Mesenchymal stem cell (in vitro differentiated cells and primary cell): ENCODE measurements around the gene SCN4A.

Experiments
- DNase-seq: peaks from one replicate; pipeline ENCODE4 v3.0.0-alpha.2; 2013
- H2AFZ ChIP-seq: one replicate; pipeline ENCODE4 v1.6.1; 2013; ENCODE audit warnings: low read depth, mild to moderate bottlenecking, control low read depth, inconsistent platforms, low read length, moderate library complexity
- H2AK5ac ChIP-seq: 2 replicates; pipeline ENCODE4 v1.6.1; 2013; ENCODE audit warnings: low read length, moderate library complexity, mild to moderate bottlenecking, inconsistent platforms; ENCODE audit not compliant: severe bottlenecking
- H2BK120ac ChIP-seq: one replicate; pipeline ENCODE4 v1.6.1; 2013; ENCODE audit warnings: low read depth, mild to moderate bottlenecking, inconsistent platforms, low read length, moderate library complexity
- H2BK12ac ChIP-seq, 2 experiments: one replicate each; pipeline ENCODE4 v1.6.1; 2013; ENCODE audit warnings: inconsistent platforms in 2 of 2, low read length in 2 of 2, mild to moderate bottlenecking in 2 of 2, moderate library complexity in 2 of 2, control low read depth in 1 of 2
- H2BK15ac ChIP-seq: one replicate; pipeline ENCODE4 v1.6.1; 2013; ENCODE audit warnings: mild to moderate bottlenecking, low read depth, inconsistent platforms; ENCODE audit not compliant: poor library complexity, severe bottlenecking
- H2BK5ac ChIP-seq: 2 replicates; pipeline ENCODE4 v1.6.1; 2013; ENCODE audit warnings: low read depth, mild to moderate bottlenecking, low read length, control low read depth, inconsistent platforms; ENCODE audit not compliant: poor library complexity, severe bottlenecking
- H3K14ac ChIP-seq, 2 experiments: one replicate each; pipeline ENCODE4 v1.6.1; 2013; ENCODE audit warnings: inconsistent platforms in 2 of 2, low read length in 2 of 2, control low read depth in 1 of 2, mild to moderate bottlenecking in 1 of 2, moderate library complexity in 1 of 2
- H3K18ac ChIP-seq, 2 experiments: one replicate each; pipeline ENCODE4 v1.6.1; 2013; ENCODE audit warnings: inconsistent platforms in 2 of 2, low read length in 2 of 2, control low read depth in 1 of 2, low read depth in 1 of 2, mild to moderate bottlenecking in 1 of 2
- H3K23ac ChIP-seq, 2 experiments: one replicate each; pipeline ENCODE4 v1.6.1; 2013; ENCODE audit warnings: inconsistent platforms in 2 of 2, low read length in 2 of 2, mild to moderate bottlenecking in 2 of 2, moderate library complexity in 2 of 2, control low read depth in 1 of 2
- H3K27ac ChIP-seq: 2 replicates; pipeline ENCODE4 v1.5.1; 2013; ENCODE audit warnings: mild to moderate bottlenecking, moderate library complexity, low read length, control low read depth, inconsistent platforms; ENCODE audit not compliant: poor library complexity, severe bottlenecking
- H3K27me3 ChIP-seq, 2 experiments: 2 replicates each; pipeline versions ENCODE4 v1.6.1 to v1.7.0; 2013; ENCODE audit warnings: low read length in 2 of 2, mild to moderate bottlenecking in 2 of 2, moderate library complexity in 2 of 2, control low read depth in 1 of 2, inconsistent platforms in 1 of 2; ENCODE audit not compliant: control insufficient read depth in 1 of 2, insufficient read depth in 1 of 2
- H3K36me3 ChIP-seq, 2 experiments: 2 replicates each; pipeline versions ENCODE4 v1.6.1 to v1.7.0; 2013; ENCODE audit warnings: low read length in 2 of 2, control low read depth in 1 of 2, inconsistent platforms in 1 of 2, low read depth in 1 of 2, mild to moderate bottlenecking in 1 of 2; ENCODE audit not compliant: insufficient read depth in 2 of 2, control insufficient read depth in 1 of 2
- H3K4ac ChIP-seq, 2 experiments: one replicate each; pipeline ENCODE4 v1.6.1; 2013; ENCODE audit warnings: inconsistent platforms in 2 of 2, low read length in 2 of 2, mild to moderate bottlenecking in 2 of 2, moderate library complexity in 2 of 2, control low read depth in 1 of 2, low read depth in 1 of 2
- H3K4me1 ChIP-seq: 2 replicates; pipeline ENCODE4 v1.6.1; 2013; ENCODE audit warnings: low read depth, low read length, control low read depth; ENCODE audit not compliant: control insufficient read depth, insufficient read depth
- H3K4me2 ChIP-seq: 2 replicates; pipeline ENCODE4 v1.6.1; 2013; ENCODE audit warnings: low read length, mild to moderate bottlenecking, inconsistent platforms; ENCODE audit not compliant: poor library complexity, severe bottlenecking
- H3K4me3 ChIP-seq, 2 experiments: 2 replicates each; pipeline versions ENCODE4 v1.5.1 to v1.7.0; 2013; ENCODE audit warnings: low read length in 2 of 2, mild to moderate bottlenecking in 2 of 2, control low read depth in 1 of 2, low read depth in 1 of 2; ENCODE audit not compliant: insufficient read depth in 1 of 2
- H3K79me1 ChIP-seq: replicated peaks from 2 replicates; pipeline ENCODE4 v1.6.1; 2013; ENCODE audit warnings: mild to moderate bottlenecking, control low read depth, low read length, inconsistent platforms; ENCODE audit not compliant: poor library complexity, severe bottlenecking
- H3K9ac ChIP-seq: 2 replicates; pipeline ENCODE4 v1.7.0; 2013; ENCODE audit warnings: mild to moderate bottlenecking, low read length, moderate library complexity
- H3K9me3 ChIP-seq: 2 replicates; pipeline ENCODE4 v1.7.0; 2013; ENCODE audit warnings: mild to moderate bottlenecking, low read length; ENCODE audit not compliant: control insufficient read depth
- H4K8ac ChIP-seq: one replicate; pipeline ENCODE4 v1.6.1; 2013; ENCODE audit warnings: inconsistent platforms, mild to moderate bottlenecking, low read length, moderate library complexity
- H4K91ac ChIP-seq: one replicate; pipeline ENCODE4 v1.6.1; 2013; ENCODE audit warnings: mild to moderate bottlenecking, low read length, inconsistent platforms
- WGBS: methylation state at CpG from one replicate; pipeline ENCODE4 v1.1.7; 2013; ENCODE audit warnings: mixed read lengths; 5-methylcytosine and 5-hydroxymethylcytosine counted together

The SCN4A gene

DNA sequence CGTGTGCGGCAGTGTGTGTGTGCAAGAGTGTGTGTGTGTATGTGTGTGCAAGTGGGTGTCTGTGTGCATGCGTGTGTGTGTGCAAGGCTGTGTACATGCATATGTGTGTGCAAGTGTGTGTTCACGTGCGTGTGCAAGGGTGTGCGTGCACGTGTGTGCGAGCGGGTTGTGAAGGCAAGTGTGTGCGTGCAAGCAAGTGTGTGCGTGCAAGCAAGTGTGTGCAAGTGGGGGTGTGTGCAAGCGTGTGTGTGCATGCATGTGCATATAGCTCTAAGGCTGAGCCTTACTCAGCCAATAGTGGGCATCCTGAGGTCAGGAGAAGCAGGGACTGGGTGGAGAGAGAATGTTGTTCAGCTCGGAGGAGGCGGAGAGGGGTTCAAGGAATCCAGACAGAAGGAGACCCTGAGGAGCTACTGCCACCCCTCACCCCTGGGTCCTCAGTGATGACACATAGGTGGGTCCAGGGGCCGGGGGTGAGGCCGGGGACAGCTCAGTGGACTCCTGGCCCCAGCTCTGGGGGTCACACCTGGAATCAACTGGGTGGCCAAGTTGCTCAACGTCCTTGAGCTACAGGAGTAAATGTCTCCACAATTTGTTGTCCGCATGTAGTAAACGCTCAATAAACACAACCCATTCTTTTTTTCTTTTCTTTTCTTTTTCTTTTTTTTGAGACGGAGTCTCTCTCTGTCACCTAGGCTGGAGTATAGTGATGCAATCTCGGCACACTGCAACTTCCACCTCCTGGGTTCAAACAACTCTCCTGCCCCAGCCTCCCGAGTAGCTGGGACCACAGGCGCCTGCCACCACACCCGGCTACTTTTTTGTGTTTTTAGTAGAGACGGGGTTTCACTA, 27.2 kb upstream of the SCN4A start:
- H3K4me3 ChIP-seq, result no peak overlapping the region
- no peaks in the 10 kb centered on the region for H3K79me1 ChIP-seq

DNA sequence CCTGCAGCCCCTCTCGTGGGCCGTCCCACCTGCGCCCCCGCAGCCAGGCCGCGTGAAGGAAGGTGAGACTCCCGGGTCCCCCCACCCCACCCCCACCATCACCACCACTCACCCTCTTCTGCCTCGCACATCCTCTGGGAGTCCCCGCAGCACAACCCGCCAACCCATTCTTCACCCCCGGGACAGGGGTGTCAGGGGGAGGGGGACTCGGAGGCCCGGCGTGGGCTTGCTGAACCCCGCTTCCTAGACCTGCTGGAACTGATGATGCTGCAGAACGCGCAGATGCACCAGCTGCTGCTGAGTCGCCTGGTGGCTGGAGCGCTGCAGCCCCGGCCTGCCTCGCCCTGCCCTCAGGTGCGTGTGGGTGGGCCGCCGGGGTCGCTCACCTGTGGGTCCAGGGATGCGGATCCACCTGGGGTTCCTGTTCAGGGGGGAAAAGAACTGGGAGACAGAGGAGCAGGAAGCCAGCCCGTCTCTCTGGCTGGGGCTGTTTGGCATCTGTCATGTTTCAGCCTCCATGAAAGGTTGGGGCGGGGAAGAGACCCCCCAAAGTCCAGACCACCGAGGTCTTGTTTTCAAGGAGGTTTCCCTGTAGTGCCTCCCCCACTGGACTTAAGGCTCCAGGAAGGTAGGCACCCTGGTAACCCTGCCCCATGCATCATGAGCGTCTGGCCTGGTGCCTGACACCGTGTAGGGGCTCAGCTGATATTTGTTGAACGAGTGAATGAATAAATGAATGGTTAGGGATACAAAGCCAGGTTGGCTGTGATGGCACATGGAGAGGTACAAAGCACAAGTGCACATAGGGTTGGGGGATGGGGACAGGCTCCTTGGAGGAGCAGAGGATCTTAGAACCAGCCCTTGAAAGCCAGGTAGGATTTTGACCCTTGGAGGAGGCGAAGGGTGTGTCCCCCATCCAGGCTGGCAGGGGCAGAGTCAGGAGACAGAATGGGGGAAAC, 26.3 kb upstream of the SCN4A start:
- 42% methylated on average over 27 of the region's 33 CpGs for WGBS
- peak overlapping the region; percentile 63 for H3K4me2 ChIP-seq
- H3K23ac ChIP-seq, result no peak overlapping the region
- peak overlapping the region; percentile 79 for H3K9ac ChIP-seq
- H3K27ac ChIP-seq, result no peak overlapping the region
- no peak overlapping the region for H2BK5ac ChIP-seq
- H3K27me3 ChIP-seq, result peaks cover 46 to 47% of the 10 kb centered on the region in 2 experiments
- DNase-seq, result no peak
- H3K9me3 ChIP-seq, result no peaks in the 10 kb centered on the region
- no peak overlapping the region for H2BK15ac ChIP-seq
- H3K79me1 ChIP-seq, result no peaks in the 10 kb centered on the region
- peak overlapping the region; percentile 57 for H4K8ac ChIP-seq
- H4K91ac ChIP-seq, result no peak overlapping the region
- H3K4me1 ChIP-seq, result peaks cover 12% of the 10 kb centered on the region
- H3K36me3 ChIP-seq, result no peaks in the 10 kb centered on the region
- H3K4me3 ChIP-seq, result peak overlapping the region; percentile 60 to 86
- no peak overlapping the region for H2AFZ ChIP-seq
- H3K14ac ChIP-seq, result no peak overlapping the region
- peak overlapping the region in 1 of 2 experiments; percentile 75 for H3K18ac ChIP-seq
- H2AK5ac ChIP-seq, result no peak overlapping the region
- H2BK120ac ChIP-seq, result no peak overlapping the region
- peak overlapping the region in 1 of 2 experiments; percentile 20 for H3K4ac ChIP-seq
- H2BK12ac ChIP-seq, result no peak overlapping the region

More for the DNA sequence above, 27.2 kb upstream of the SCN4A start:
- Histone ChIP-seq H3K4ac (no peak overlapping the region), H3K9ac (no peak overlapping the region), H3K23ac (no peak overlapping the region), H3K14ac (no peak overlapping the region), H2BK120ac (no peak overlapping the region), H3K27ac (no peak overlapping the region), H4K8ac (no peak overlapping the region), H2AK5ac (no peak overlapping the region), H2AFZ (no peak overlapping the region), H2BK5ac (no peak overlapping the region), H3K4me1 (peaks cover 12% of the 10 kb centered on the region), H2BK15ac (no peak overlapping the region), H3K18ac (no peak overlapping the region), H3K36me3 (no peaks in the 10 kb centered on the region), H2BK12ac (no peak overlapping the region), H3K4me2 (no peak overlapping the region), H3K9me3 (no peaks in the 10 kb centered on the region), H3K27me3 (peaks cover 38 to 46% of the 10 kb centered on the region in 2 experiments), H4K91ac (peak overlapping the region; percentile 46)
- DNase-seq, result no peak
- 87% methylated on average over 25 of the region's 25 CpGs for WGBS

DNA sequence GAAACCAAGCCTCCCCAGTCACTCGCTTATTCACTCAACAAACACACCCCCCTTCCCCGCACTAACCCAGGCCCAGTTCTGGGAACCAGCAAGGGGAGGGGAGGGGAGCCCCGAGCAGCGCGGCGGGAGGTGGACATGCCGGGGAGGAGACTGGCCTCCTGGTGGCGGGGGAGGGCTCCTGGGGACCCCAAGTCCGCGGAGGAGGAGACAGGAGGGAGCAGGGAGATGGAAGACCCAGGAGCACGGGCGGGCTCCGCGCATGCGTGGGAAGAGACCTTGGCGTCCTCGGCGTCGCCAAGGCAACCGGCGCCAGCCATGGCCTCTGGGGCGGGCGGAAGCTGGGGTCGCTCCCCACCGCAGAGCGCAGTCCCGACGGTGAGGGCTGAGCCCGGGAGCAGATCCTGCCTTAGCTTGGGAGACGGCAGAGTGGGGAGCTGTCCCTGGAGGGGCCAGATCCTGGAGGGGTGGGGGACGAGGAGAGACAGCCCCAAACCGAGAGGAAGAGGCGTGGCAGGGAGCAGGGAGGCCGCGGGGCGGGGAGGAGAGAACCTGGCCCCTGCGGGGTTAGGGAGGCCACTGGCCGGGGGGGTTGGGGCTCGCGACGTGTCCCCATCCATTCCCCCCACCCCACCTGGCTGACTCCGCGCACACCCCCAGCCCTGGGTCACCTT, 25.5 kb upstream of the SCN4A start, which contains the start of gene PRR29:
PRR29 (plus strand) TSS at position 302 of the 671 bp plus-strand sequence; CDS start at position 316, 14 bp downstream.
- Histone ChIP-seq H3K4me2 (peak within 1 kb of the TSS; percentile 63), H3K14ac (no peak within 1 kb of the TSS), H2AK5ac (no peak within 1 kb of the TSS), H3K79me1 (no peaks in the 10 kb centered on the region), H3K36me3 (no peaks in the 10 kb centered on the region), H2BK15ac (no peak within 1 kb of the TSS), H2AFZ (peak within 1 kb of the TSS; percentile 91), H4K91ac (no peak within 1 kb of the TSS), H3K23ac (no peak within 1 kb of the TSS), H2BK12ac (peak within 1 kb of the TSS in 1 of 2 experiments; percentile 29), H3K4me3 (peak within 1 kb of the TSS; percentile 60 to 86), H3K9ac (peak within 1 kb of the TSS; percentile 79), H3K18ac (peak within 1 kb of the TSS; percentile 4 to 75), H3K4me1 (peaks cover 12% of the 10 kb centered on the region), H3K4ac (peak within 1 kb of the TSS in 1 of 2 experiments; percentile 20), H2BK5ac (no peak within 1 kb of the TSS), H2BK120ac (no peak within 1 kb of the TSS), H4K8ac (peak within 1 kb of the TSS; percentile 57), H3K9me3 (no peaks in the 10 kb centered on the region), H3K27ac (no peak within 1 kb of the TSS), H3K27me3 (peaks cover 47 to 53% of the 10 kb centered on the region in 2 experiments)
- DNase-seq, result peak; percentile 74
- WGBS, result 1% methylated on average over 32 of the region's 43 CpGs
